Measurements from ENCODE around the gene LONP1.

Gene LONP1

GRCh38 chr19:5696196-5697021 lies 23.5 kb downstream of the LONP1 start:
- TF ChIP-seq POLR2AphosphoS5 (IDR thresholded peaks at IDR 0.05; ENCODE audit: low read depth) (peak; percentile 30; the same call in 1 of the 2 replicates), SPI1 (IDR thresholded peaks at IDR 0.05; ENCODE audit: borderline replicate concordance, low read depth) (no peak)
- TF ChIP-seq, protein P1, sequence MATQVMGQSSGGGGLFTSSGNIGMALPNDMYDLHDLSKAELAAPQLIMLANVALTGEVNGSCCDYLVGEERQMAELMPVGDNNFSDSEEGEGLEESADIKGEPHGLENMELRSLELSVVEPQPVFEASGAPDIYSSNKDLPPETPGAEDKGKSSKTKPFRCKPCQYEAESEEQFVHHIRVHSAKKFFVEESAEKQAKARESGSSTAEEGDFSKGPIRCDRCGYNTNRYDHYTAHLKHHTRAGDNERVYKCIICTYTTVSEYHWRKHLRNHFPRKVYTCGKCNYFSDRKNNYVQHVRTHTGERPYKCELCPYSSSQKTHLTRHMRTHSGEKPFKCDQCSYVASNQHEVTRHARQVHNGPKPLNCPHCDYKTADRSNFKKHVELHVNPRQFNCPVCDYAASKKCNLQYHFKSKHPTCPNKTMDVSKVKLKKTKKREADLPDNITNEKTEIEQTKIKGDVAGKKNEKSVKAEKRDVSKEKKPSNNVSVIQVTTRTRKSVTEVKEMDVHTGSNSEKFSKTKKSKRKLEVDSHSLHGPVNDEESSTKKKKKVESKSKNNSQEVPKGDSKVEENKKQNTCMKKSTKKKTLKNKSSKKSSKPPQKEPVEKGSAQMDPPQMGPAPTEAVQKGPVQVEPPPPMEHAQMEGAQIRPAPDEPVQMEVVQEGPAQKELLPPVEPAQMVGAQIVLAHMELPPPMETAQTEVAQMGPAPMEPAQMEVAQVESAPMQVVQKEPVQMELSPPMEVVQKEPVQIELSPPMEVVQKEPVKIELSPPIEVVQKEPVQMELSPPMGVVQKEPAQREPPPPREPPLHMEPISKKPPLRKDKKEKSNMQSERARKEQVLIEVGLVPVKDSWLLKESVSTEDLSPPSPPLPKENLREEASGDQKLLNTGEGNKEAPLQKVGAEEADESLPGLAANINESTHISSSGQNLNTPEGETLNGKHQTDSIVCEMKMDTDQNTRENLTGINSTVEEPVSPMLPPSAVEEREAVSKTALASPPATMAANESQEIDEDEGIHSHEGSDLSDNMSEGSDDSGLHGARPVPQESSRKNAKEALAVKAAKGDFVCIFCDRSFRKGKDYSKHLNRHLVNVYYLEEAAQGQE (IDR thresholded peaks at IDR 0.05; ENCODE audit: insufficient replicate concordance, low read depth) = no peak
- Histone ChIP-seq H3K4me3 (replicated peaks; ENCODE audit: insufficient read depth, low read length) (no peak overlapping the region), H3K27ac (replicated peaks) (no peak overlapping the region), H3K27me3 (ENCODE audit: insufficient read depth, poor library complexity, severe bottlenecking) (no peaks in the 10 kb centered on the region)
- no peak for DNase-seq (ENCODE audit: low read depth in 1 of 2, low spot score in 1 of 2)

GRCh38 chr19:5695649-5696195 lies 24.2 kb downstream of the LONP1 start:
- no peak for DNase-seq (ENCODE audit: low read depth in 1 of 2, low spot score in 1 of 2)
- H3K27me3 ChIP-seq (ENCODE audit: insufficient read depth, poor library complexity, severe bottlenecking) = no peaks in the 10 kb centered on the region
- H3K27ac ChIP-seq (replicated peaks) = no peak overlapping the region
- TF ChIP-seq, protein P1 (IDR thresholded peaks at IDR 0.05; ENCODE audit: insufficient replicate concordance, low read depth) = no peak
- peak; percentile 55; the same call in 1 of the 2 replicates for TF ChIP-seq POLR2AphosphoS5 (IDR thresholded peaks at IDR 0.05; ENCODE audit: low read depth)
- no peak overlapping the region for H3K4me3 ChIP-seq (replicated peaks; ENCODE audit: insufficient read depth, low read length)

GRCh38 chr19:5694956-5695648 lies 24.8 kb downstream of the LONP1 start:
- no peaks in the 10 kb centered on the region for H3K27me3 ChIP-seq (ENCODE audit: insufficient read depth, poor library complexity, severe bottlenecking)
- no peak overlapping the region for H3K27ac ChIP-seq (replicated peaks)
- H3K4me3 ChIP-seq (replicated peaks; ENCODE audit: insufficient read depth, low read length) = no peak overlapping the region
- TF ChIP-seq GABPA (IDR thresholded peaks at IDR 0.05; ENCODE audit: low read depth) (no peak), POLR2AphosphoS5 (IDR thresholded peaks at IDR 0.05; ENCODE audit: low read depth) (no peak), CTCF (IDR thresholded peaks at IDR 0.05; ENCODE audit: insufficient read depth, low read length) (no peak), SPI1 (IDR thresholded peaks at IDR 0.05; ENCODE audit: borderline replicate concordance, low read depth) (no peak)
- TF ChIP-seq, protein P1 (IDR thresholded peaks at IDR 0.05; ENCODE audit: insufficient replicate concordance, low read depth) = no peak
- DNase-seq (ENCODE audit: low read depth in 1 of 2, low spot score in 1 of 2) = no peak
